GM19035 (cell line): ENCODE data around the gene DPP6.

ENCODE experiments used
- ATAC-seq: cut with Tn5 transposase; IDR thresholded peaks from one replicate; pipeline ENCODE4 v1.9.1; 2021; ENCODE audit not compliant: unreplicated experiment

DPP6 gene

DNA sequence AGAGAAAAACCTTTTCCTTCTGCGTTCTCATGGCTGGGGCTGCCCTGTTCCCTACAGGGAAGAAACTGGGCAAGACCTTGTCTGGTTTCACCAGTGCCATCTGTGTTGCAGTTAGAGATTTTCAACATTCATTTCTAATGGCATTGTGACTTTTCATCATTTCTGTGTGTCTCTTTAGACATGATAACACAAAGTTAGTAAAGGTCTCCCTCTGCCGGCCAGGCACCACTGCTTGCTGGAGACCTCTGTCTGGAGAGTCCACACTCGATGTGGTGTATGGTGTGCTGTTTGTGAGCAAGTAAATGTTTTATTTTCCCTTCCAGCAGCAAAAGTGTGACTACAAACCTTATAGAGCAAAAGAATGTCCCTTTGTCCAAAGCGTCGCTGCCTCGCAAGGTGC, 737.2 kb downstream of the DPP6 start:
- ATAC-seq: no peak

DNA sequence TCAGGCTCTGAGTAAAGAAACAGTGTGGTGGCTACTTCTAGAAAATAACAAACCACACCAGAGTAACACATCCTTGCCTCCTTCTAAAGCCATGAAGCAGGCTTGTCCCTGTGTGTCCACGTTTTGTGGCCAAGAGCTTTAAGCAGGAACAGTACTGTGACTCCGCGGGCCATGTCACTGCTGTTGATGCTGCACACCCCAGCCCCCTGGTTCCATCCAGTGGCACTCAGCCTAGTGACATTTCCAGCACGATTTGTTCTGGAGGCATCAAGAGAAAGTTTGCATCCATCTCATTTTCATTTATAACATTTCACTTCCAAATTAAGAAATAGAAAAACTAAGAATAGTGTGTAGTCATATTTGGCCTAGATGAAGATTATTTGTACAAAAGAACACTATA, 739.4 kb downstream of the DPP6 start:
- ATAC-seq: no peak

DNA sequence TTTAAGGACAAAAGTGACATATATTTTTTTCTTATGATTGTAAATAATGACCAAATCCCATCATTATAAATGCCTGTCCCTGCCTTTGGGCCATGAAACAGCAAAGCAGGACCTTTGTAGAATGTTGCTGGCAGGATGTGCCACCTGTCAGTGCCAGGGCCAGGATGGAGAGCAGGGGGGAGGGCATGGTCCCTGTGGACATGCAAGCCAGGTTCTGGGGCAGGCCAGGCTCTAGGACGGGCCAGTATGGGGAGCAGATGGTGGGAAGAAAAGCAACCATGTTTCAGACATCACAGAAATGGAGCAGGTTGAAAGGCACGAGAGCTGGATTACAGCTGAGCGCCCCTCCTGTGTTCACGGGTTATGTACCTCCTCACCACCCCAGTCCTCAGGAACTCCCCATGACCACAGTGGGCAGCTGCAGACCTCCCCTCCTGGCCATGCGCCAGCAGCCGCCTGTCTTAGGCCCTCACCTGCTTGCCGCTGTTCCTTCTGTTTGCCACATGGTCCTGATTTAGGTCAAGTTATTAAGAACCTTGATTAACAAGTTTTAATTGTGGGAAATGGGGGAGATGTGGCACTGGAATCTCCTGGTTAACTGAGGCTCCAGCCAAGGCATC, 740.3 kb downstream of the DPP6 start:
- ATAC-seq: no peak

DNA sequence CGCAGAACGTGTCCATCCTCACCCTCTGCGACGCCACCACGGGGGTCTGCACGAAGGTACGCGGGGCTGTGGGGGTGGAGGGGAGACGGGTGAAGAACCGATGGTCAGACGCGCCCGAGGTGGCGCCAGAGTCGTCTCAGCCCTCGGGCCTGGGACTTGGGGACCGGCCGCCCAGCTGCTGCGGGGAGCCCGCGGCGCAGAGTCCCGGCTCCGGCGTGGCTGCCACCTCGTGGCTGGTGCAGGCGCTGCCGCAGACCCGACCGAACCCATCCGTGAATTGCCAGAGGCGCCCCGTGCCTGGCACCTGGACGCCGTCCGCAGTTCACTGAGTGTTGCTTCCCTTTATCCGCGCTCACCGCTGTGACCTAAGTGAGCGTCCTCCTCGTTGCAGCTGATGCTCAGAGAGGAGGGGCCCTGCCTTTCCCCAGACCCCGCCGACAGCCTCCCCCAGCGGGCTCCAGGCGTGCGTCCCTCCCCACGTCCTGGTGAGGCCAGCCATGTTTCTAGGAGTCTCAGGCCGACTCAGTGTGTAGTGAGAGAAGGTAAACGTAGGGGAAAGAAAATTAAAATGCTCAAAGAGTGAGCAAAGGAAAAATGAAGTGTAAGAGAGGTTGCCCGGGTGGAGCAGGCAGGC, 742.1 kb downstream of the DPP6 start:
- ATAC-seq: no peak

DNA sequence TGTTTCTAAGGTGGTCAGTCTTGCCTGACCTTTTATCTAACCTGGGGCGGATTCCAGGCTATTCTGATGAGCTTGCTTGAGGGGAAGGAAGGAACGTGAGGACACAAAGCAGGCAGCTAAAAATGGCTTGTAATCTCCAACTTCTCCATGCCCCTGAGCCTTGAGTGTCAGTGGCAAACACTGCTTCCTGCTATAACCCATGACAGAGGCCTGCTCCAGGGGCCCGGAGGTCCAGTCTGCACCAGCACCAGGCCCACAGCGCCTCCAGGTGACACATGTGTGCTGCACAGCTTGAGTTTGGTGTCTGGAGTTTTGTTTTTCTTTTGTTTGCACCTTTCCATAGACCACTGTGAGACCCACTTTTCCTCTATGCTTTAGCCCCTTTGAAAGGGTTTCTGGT, 742.8 kb downstream of the DPP6 start:
- no peak for ATAC-seq

DNA sequence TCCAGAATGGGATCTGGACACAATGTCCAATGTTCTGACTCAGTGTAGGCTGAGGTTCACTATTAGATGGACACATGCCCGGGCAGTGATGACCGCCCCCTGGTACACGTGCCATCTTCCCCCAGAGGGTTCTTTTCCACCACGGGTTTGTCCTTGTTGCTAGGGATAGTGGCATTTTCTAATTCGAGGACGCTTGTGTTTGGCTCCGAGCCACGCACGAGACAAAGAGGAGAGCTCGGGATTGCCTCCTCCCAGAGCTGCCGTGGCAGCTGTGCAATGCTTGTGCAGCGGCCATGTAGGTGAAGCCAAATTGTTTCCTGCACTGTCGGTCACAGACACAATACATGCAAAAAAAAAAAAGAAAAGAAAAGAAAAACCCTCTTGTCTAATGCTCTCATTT, 743.2 kb downstream of the DPP6 start:
- no peak for ATAC-seq

DNA sequence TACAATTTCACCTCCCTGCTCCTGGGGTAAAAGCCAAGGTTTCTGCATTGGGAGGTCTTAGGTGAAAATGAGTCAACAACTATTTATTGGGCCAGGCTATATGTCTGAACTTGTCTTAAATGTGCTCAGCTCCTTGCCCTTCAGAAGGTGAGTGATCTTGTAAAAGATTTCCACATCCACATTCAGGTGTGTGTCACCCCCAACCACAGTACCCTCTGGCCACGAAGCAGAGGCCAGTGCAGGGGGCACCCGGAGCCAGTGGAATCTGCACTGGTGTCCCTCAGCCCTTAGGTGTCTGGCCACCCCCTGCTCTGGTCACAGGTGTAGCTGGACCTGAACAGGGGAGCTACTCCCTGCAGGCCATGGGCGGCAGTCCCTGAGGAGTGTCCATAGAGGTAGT, 752.3 kb downstream of the DPP6 start:
- ATAC-seq: no peak

DNA sequence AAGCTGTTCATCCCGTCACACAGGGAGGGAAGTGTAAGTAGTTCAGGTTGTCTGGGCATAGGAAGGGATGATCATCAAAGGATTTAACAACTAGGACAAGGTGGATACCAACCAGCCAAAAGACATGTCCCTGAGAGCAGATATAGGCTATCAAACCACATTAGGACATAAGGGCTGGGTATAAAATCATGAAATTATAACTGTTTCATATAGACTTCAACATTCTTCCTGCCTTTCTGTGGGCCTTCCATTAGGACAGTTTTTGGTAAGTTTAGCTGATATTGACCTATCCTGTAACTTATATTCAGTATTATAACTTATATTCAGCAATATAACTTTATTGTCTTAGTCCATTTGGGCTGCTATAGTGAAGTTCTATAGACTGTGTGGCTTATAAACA, 759.8 kb downstream of the DPP6 start:
- no peak for ATAC-seq

DNA sequence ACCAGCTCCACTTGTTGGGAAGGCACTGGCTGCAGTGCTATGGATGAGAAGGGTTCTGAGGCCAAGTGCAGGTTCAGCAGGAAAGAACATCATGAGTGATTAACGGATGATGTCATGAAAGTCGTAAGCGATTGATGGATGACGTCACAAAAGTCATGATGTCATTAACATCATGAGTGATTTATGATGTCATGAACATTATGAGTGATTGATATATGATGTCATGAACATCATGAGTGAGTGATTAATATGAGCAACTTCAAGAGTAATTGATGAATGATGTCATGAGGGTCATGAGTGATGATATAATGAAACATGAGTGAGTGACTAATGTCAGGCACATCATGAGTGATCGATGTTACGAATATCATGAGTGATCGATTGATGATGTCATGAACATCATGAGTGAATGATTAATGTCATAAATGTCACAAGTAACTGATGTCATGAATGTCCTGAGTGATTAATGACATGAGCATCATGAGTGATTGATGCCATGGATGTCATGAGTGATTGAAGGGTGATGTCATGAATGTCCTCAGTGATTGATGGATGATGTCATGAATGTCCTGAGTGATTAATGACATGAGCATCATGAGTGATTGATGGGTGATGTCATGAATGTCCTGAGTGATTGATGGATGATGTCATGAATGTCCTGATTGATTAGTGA, 765.2 kb downstream of the DPP6 start:
- no peak for ATAC-seq

DNA sequence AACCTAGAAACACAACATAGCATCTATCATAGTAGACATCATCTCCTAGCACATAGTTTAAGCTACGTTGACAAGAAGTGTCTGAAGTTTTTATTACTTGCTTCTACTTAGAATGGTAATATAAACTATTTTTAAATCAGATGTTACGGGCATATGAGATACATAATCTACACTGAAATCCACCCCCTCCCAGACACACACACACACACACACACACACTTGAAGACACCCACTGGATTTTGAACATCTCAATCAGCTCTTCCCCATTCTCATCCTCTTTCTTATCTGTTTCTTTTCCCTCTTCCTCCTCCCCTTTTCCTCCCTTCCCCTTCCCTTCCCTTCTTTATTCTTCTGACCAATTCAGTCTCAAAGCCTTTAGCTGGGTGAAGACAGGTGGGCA, 774.8 kb downstream of the DPP6 start:
- no peak for ATAC-seq

DNA sequence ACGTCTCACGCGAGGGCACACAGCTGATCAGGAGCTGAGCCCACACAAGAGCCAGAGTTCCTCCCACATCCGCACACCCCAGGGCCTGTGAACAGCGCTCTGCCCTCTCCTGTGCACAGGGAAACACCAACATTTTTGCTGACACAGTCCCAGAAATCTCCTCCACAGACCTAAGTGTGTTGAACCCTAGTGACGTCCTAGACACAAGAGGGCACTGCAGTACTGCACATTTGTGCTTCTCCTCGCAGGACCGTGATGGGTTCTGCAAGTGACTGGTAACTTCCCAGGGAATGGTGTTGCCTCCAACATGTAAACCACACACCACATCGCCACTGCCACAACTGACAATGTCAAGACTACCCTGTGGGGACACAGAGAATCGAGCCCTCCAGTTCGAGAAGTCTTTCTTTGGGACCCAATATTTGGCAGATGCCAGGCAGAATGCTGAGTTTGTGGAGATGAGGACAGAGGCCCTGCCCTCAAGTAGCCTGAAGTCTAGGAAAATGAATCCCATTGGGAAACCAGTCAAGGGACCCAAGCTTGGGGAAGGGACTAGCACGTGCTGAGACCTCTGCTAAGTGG, 780.5 kb downstream of the DPP6 start:
- ATAC-seq: no peak

DNA sequence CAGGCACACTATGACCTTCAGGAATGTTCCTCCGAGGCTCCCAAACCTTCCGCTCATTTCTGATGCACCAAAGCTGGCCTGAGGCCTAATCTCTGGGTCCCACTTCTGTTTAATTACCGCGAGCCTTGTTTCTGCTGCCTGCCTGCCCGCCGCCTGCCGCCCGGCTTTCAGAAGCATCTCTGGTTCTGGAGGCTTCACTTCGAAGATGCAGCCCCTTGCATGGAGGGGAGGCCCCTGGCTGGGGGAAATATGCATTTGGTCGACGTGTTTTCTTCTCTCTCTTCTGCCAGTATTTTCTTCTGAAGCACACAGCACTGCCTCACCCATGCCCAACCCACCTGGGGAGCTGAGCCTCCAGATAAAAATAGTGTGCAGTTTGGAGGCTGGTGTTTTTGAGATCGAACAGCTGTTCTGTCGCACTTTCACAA, 783.8 kb downstream of the DPP6 start:
- ATAC-seq: no peak

DNA sequence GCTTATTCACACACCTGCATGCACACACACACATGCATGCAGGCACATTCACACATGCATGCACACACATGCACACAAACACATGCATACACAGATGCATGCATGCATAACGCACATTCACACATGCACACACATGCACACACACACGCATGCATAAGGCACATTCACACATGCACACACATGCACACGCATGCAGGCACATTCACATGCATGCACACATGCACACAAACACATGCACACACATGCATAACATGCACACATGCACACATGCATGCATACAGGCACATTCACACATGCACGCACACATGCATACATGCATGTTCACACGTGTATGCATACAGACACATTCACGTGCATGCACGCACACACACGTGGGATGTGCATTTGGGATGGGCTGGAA, 784.9 kb downstream of the DPP6 start:
- no peak for ATAC-seq

DNA sequence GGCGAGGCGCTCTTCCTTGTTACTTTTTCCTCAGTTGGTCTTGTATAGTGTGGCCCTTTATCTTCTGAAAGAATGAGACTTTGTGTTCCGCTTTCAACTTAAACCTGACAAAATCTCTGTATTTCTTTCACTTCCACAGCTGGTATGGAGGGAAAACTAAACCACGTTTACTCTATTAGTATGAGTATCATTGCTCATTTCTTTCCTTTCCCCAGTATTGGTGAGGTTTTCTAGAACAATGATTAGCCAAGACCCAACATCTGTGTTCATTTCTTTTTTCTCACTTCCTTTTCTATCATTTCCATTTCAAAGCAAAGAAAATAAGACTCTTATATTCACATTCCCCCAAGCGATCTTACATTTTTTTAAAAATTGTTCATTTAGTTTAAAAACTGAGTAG, 785.4 kb downstream of the DPP6 start:
- peak; percentile 63 for ATAC-seq

DNA sequence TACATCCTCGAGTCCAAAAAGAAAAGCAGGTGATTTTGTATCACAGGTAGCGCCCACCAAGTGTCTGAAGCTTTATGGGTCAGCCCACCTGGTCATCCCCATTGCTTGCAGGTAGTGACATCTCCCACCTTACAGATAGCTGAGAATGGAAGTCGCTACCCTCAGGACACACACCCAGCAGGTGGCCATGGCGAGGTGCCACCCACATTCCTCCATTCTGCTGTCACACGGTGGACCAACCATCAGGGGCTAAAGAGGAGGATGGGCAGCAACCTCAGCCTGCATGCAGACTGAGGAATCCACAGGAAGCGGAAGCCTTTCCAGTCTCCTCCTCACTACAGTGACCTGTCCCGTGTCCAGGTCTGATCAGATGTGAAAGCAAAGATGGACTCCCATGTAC, 787.9 kb downstream of the DPP6 start:
- no peak for ATAC-seq

DNA sequence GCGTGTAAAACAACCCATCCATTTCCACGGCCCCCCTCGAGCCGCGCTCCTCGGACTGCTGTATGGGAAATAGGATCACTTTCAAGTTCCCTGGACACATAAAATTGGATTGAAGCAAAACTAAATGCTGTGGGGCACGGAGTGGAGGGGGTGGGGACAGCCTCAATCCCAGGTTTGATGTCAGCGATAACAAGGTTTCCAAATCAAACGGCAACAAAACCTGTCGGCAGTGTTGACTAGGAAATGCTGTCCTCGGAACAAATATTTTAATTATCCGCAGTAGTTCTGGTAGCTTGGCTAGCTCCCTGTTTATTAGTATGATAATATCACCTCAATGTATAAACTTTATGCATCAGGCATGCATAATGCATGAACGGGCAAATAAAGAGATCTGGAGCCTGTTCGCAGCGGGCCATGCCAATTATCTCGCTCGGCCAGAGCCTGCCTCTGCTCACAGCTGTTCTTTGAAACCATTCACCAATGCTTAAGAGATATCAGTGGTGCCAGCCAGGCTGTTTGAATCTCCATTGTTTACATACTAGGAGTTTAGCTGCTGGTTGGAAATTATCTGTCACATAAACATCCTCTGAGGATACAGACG, 789.6 kb downstream of the DPP6 start:
- no peak for ATAC-seq

DNA sequence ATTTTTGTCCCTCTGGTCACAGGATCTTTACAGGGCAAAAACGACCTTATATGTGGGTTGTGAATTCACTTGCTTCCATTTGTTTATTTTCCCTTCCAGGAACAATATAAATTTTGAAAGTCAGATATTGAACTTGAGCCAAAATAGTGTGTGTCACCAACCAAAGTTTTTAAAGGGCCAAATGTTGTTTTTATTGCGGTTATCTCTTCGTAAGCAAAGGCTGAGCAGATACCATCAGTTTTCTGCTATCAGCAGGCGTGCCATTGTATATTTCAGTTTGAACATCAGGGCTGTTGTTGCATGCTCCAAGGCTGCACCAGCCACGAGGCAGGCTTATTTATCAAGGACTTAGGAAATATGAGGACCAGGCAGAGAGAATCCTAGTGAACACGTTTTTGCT, 790.4 kb downstream of the DPP6 start:
- no peak for ATAC-seq

DNA sequence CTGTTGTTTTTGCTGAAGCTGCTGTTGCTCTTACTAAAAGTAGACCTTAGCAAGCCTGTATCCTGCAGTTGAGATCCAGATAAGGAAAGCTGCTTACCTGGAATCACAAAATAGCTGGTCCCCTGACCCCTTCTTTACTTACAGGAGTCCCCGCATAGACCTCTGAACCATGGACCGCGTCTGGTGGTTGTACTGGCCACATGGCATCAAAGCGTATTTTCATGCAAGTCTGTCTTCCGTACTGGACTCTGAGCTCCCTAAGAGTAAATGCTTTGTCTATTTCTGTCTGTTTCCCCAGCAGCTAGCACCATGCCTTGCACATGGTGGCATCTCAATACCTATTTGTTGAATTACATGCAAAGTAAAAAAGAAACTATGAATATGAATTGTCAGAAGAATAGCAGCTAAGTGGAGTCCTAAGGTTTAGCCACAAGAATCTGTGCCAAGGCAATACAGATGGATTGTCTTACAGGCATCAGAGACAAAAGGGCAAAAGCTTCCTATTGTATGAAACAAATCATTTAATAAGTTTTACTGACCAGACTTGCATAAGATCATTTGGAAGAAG, 791.6 kb downstream of the DPP6 start:
- no peak for ATAC-seq

DNA sequence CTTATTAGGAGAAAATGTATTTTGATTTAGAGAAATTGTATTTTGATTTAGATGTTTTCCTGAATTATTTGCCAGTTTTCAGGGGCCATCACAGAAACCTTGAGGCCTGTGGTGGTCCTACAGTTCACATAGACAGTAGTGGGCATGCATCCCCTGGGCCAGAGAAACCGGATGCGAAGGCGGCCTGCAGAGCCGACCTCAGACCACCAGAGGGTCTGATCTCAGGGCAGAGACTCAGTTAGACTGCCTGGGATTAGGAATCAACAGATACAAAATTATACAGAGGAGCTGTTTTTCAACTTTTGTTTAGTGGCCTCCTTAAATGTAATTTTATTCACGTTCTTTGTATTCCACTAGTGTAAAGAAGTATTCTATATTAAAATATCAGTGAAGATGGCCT, 792.3 kb downstream of the DPP6 start:
- no peak for ATAC-seq

DNA sequence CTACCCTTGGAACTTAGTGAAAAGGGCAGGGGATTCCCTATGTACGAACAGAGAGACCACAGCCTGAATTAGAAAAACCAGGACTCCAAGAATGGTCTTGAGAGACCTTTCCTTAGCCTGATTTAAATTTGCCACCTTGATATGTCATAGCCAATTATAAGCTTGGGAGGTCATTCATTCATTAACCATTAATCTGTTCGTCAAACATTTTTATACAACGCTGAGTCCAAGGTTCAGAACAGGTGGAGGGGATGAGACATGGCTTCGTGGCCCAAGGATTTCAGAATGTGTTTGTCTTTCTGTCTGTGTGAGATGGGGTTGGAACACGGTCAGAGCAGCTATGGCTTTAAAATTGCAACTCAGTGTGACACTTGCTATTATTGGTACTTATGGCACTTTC, 792.8 kb downstream of the DPP6 start:
- no peak for ATAC-seq

DNA sequence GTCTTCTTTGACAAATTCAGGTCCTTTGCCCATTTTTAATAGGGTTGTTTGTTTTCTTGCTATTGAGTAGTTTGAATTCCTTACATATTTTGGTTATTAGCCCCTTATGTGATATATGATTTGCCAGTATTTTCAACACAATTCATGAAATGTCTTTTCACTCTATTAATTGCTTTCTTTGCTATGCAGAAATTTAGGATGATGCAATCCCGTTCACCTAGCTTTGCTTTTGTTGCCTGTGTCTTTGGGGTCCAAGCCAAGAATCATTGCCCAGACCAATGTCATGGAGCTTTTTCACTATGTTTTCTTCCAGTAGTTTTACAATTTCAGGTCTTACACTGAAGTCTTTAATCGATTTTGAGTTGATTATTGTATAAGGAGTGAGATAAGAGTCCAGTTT, 796.3 kb downstream of the DPP6 start:
- ATAC-seq: no peak

DNA sequence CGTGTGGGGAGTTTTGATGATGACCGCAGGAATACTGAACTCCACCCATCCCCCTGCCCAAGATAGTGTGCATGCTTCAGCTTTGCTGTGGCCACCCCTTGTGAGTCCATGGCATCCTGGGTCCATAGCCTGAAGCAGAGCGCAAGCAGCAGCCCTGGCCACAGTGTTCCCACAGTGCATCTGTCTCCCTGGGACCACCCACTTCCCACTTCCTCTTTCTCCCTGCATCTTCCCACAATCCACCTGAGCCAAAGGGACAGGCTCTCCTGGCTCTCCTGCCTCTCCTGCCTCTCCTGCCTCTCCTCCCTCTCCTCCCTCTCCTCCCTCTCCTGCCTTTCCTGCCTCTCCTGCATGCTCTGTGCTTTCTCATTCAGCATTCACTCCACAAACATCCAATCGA, 800.0 kb downstream of the DPP6 start:
- no peak for ATAC-seq
